RPMI7951 (cell line): ENCODE measurements around the gene ZNF211. TPM values are rescaled to one million over a fixed set of nuclear protein-coding genes. Genes with fewer than 3 reads are reported as not detected.

Source experiments
- DNase-seq: peaks from one replicate; pipeline ENCODE4 v3.0.0-alpha.2; 2012; ENCODE audit warnings: low read depth
- total RNA-seq: library from RNA; depleted of rRNA; stranded (reverse); fragments of >200 nt; shearing (Covaris generic); gene quantifications from 2 replicates; pipeline ENCODE4 v1.2.3, GENCODE V29; 2014; rRNA removed

The ZNF211 gene
- total RNA-seq, 1 experiment from 2014 or later = 10.1 TPM

DNA sequence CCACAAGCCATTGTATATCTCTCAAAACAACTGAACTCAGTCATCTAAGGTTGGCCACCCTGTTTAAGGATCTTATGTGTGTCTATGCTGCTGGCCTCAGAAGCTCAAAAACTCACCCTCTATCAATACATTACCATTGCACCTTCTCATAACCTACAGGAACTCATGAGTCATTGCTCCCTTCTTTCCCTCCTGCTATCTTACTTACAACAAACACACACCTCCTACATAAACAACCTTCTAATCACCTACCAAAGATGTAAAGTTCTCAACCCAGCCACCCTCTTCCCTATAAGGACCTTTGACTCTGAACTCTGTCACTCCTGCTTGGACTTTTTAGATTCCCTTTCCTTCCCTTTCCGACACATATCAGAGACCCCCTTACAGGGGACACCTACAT lies 22.5 kb downstream of the ZNF211 start:
- DNase-seq = no peak

DNA sequence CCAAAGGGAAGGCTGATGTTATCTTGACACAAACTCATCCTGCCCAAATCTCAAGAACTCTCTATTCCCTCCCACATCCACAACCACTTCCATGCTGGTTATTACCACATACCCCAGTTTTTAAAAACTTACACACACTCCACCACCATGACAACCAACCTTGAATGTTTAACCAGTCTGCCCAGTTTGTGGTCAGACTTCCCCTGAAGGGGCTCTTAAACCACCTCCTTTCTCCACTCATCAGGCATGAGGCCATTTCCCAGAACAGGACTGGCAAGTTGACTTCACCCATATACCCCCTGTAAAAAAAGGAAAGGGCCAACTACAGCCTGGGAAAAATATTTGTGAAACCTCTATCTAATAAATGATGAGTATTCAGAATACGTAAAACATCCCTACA lies 23.4 kb downstream of the ZNF211 start:
- DNase-seq = no peak

GRCh38 chr19:57664269-57665127 lies 31.5 kb downstream of the ZNF211 start:
- peak; percentile 82 for DNase-seq

- DNase-seq = no peak
Observed at GRCh38 chr19:57665261-57665806, 32.4 kb downstream of the ZNF211 start.

- no peak for DNase-seq
Observed at GRCh38 chr19:57667228-57667627, 34.3 kb downstream of the ZNF211 start.

GRCh38 chr19:57668635-57669034 lies 35.7 kb downstream of the ZNF211 start, which contains the start of gene ZSCAN4:
TSS of gene ZSCAN4 (plus strand) at chr19:57668935. CDS start at chr19:57676146, 7,211 bp downstream.
- no peak for DNase-seq

DNA sequence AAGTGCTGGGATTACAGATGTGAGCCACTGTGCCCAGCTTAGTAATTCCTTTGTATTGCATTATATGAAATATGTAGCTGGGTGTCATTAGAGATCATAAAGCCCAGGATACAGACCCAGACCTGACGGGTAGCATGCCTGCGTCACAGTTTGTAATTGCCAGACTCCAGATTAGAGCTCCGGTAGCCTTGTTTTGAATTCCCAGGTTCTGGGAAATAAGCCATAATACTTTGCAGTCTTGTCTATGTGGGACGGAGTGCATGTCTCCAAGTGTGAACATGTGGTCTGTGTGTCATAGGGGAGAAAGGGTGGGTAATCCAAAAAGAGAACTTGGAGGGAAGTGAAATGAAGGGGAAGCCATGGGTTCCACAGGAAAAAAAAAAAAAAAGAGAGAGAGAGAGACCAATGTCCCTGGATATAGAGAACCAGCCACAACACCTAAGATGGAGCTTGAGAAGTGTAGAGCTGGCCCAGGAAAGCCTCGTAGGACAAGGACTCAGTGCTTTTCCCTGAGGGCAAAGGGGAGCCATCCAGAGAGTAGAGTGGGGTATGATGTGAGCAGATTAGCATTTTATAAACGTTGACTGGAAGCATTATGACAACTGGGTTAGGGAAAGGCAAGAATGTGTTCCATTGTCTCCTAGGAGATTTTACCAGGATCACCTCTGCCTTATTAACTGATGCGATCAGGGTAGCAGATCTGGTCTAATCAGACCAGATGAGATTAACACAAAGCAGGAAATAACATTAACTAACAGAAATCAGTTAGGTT lies 38.3 kb downstream of the ZNF211 start:
- no peak for DNase-seq

DNA sequence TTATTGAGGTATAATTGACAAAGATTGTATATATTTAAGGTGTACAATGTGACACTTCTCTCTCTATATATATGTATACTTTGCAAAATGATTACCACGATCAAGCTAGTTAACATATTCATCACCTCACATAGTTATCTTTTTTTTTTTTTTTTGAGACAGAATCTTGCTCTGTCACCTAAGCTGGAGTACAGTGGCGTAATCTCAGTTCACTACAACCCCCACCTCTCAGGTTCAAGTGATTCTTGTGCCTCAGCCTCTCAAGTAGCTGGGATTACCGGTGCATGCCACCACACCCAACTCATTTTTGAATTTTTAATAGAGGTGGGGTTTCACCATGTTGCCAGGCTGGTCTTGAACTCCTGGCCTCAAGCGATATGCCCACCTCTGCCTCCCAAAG lies 39.5 kb downstream of the ZNF211 start:
- DNase-seq = no peak

DNA sequence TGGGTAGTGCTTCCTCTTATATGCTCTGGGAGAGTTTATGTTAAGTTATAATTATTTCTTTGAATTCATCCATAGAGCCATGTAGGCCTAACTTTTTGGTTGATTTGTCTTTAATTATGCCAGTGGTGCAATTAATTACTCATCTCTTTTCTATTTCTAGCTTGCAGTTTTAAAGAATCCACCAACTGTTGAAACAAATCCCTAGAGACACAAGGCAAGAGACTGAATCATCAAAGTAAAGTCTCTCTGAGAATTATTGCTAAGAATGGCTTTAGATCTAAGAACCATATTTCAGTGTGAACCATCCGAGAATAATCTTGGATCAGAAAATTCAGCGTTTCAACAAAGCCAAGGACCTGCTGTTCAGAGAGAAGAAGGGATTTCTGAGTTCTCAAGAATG lies 42.9 kb downstream of the ZNF211 start:
- DNase-seq = no peak

GRCh38 chr19:57682226-57682766 lies 49.3 kb downstream of the ZNF211 start:
- DNase-seq = no peak

DNA sequence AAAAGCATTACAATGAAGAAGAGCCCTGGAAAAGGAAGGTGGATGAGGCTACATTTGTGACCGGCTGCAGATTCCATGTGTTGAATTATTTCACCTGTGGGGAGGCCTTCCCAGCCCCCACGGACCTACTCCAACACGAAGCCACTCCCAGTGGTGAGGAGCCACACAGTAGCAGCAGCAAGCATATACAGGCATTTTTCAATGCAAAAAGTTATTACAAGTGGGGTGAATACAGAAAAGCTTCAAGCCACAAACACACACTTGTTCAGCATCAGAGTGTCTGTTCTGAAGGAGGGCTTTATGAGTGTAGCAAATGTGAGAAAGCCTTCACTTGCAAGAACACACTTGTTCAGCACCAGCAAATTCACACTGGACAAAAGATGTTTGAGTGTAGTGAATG lies 53.8 kb downstream of the ZNF211 start:
- DNase-seq = no peak

- no peak for DNase-seq
Observed at GRCh38 chr19:57687363-57688010, 54.5 kb downstream of the ZNF211 start.

- no peak for DNase-seq
Observed at GRCh38 chr19:57688011-57688763, 55.2 kb downstream of the ZNF211 start.

- DNase-seq = peak; percentile 42
Observed at GRCh38 chr19:57689750-57690149, 56.8 kb downstream of the ZNF211 start.

Other genes starting within 250 kb of the ZNF211 start
- gene ZNF548, start 243.3 kb upstream of the ZNF211 start, total RNA-seq = 21.7 and 27.1 TPM in 2 replicates
- 9.9 and 10.5 TPM in 2 replicates for gene ZNF17, start 222.0 kb upstream of the ZNF211 start, total RNA-seq
- gene ZNF749, start 197.8 kb upstream of the ZNF211 start, total RNA-seq = 9.3 and 12.7 TPM in 2 replicates
- gene VN1R1, start 176.0 kb upstream of the ZNF211 start, total RNA-seq = not detected in 2 replicates
- 13.5 and 17.3 TPM in 2 replicates for gene ZNF772, start 155.6 kb upstream of the ZNF211 start, total RNA-seq
- gene ZNF419, start 145.4 kb upstream of the ZNF211 start, total RNA-seq = 11.1 and 12.0 TPM in 2 replicates
- 9.0 and 23.1 TPM in 2 replicates for gene ZNF773, start 133.2 kb upstream of the ZNF211 start, total RNA-seq
- 5.1 and 6.2 TPM in 2 replicates for gene ZNF549, start 105.8 kb upstream of the ZNF211 start, total RNA-seq
- gene ZNF550, start 73.3 kb upstream of the ZNF211 start, total RNA-seq = 6.1 and 6.3 TPM in 2 replicates
- 6.1 and 6.3 TPM in 2 replicates for gene ZNF416, start 54.3 kb upstream of the ZNF211 start, total RNA-seq
- 9.9 and 11.6 TPM in 2 replicates for gene ZIK1, start 49.0 kb upstream of the ZNF211 start, total RNA-seq
- gene ZNF530, start 33.3 kb upstream of the ZNF211 start, total RNA-seq = 12.7 and 17.7 TPM in 2 replicates
- gene ZNF134, start 18.9 kb upstream of the ZNF211 start, total RNA-seq = 14.2 and 21.3 TPM in 2 replicates
- gene ZSCAN4, start 35.8 kb downstream of the ZNF211 start, total RNA-seq = not detected in 2 replicates
- 8.2 and 12.1 TPM in 2 replicates for gene ZNF551, start 48.8 kb downstream of the ZNF211 start, total RNA-seq
- gene ZNF154, start 76.0 kb downstream of the ZNF211 start, total RNA-seq = not detected in 2 replicates
- 6.4 and 8.0 TPM in 2 replicates for gene ZNF671, start 94.5 kb downstream of the ZNF211 start, total RNA-seq
- 10.1 and 21.9 TPM in 2 replicates for gene ZNF776, start 113.6 kb downstream of the ZNF211 start, total RNA-seq
- 10.7 and 13.7 TPM in 2 replicates for gene ZNF586, start 136.5 kb downstream of the ZNF211 start, total RNA-seq
- 2.6 and 4.9 TPM in 2 replicates for gene ZNF552, start 181.7 kb downstream of the ZNF211 start, total RNA-seq
- 3.1 and 4.3 TPM in 2 replicates for gene ZNF587B, start 197.1 kb downstream of the ZNF211 start, total RNA-seq
- gene ZNF587, start 216.7 kb downstream of the ZNF211 start, total RNA-seq = 10.6 and 11.4 TPM in 2 replicates